T-helper 1 cell (primary cell): Measurements from ENCODE around the gene BORCS6.

Experiments used
- DNase-seq, 5 donors: peaks; one replicate each; pipeline ENCODE4 v3.0.0-alpha.2; 2012 to 2020

The BORCS6 gene

DNA sequence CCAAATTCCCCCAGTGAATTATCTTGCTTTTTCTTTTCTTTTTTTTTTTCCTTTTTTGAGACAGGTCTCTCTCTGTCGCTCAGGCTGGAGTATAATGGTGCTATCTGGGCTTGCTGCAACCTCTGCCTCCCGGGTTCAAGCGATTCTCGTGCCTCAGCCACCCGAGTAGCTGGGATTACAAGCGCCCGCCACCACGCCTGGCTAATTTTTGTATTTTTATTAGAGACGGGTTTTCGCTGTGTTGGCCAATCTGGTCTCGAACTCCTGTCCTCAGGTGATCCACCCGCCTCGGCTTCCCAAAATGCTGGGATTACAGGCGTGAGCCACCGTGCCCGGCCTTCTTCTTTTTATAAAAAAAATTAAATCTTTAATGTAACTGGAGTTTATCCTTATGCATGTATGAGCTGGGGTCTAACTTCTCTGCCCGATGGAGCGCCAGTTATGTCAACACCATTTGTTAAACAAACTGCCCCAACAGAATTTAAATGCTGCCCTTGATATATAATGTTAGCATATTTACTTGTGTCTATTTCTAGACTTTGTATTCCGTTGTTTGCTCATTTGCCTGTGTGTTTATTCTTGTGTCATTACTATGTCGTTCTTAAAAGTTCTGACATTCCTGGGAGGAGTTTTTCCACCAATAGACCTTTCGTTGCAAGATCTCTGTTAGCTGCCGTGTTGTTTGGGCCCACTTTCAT is 20.9 kb upstream of the BORCS6 start:
- DNase-seq: no peak

DNA sequence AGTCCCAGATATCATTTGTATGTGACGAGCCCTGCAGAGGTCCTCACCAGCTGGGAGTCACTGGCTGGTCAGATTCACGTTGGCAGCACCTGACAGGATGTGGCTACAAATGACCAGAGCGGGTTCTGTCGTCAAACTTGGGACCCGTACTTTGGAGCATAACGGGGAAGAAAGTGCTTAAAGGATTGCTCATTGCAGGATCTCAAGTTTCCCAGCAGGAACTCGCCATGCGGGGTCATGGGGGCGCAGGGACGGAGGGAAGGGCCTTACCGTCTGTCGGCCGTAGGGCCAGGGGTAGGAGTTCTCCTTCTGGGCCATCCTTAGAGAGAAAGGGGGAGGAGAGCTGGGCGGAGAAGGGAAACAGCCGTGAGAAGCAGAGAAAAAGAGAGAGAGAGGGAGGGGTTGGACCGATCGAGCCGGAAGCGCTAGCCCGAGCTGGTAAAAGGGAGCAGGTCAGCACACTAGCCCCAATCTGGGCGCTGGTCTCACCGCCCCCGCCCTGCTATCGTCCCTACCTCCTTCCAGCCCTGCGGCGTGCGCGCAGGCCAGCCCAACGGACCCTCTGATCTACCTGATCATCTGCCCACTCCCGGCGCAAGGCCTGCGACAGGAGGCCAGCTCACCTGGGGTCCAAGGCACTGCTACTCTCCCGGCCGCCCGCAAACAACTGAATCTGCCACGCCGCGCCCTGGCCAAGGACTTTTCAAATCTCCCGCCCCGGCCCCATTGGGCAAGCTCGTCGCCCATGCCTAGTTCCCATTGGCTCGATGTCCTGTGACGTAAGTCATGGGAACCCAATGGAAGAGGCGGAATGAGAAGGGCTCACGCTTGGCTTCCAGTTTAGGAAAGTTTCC is 20.2 kb upstream of the BORCS6 start, which contains the start of gene AURKB:
TSS of gene AURKB (minus strand) at position 669 of the 854 bp plus-strand sequence. CDS start at position 318, 351 bp downstream.
- peak; percentile 87 to 95 (median 92) for DNase-seq

DNA sequence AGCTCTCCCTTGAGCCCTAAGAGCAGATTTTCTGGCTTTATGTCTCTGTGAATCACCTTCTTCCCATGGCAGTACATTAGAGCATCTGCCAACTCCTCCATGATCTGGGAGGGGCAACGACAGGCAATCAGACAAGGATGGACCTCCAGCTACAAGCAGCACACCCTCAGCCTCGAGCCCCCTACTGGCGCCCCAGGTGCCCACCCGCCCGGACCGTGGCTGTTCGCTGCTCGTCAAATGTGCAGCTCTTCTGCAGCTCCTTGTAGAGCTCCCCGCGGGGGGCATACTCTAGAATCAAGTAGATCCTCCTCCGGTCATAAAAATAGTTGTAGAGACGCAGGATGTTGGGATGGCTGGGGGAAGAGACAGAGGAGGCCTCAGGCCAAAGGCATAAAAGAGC is 16.6 kb upstream of the BORCS6 start:
- no peak for DNase-seq

DNA sequence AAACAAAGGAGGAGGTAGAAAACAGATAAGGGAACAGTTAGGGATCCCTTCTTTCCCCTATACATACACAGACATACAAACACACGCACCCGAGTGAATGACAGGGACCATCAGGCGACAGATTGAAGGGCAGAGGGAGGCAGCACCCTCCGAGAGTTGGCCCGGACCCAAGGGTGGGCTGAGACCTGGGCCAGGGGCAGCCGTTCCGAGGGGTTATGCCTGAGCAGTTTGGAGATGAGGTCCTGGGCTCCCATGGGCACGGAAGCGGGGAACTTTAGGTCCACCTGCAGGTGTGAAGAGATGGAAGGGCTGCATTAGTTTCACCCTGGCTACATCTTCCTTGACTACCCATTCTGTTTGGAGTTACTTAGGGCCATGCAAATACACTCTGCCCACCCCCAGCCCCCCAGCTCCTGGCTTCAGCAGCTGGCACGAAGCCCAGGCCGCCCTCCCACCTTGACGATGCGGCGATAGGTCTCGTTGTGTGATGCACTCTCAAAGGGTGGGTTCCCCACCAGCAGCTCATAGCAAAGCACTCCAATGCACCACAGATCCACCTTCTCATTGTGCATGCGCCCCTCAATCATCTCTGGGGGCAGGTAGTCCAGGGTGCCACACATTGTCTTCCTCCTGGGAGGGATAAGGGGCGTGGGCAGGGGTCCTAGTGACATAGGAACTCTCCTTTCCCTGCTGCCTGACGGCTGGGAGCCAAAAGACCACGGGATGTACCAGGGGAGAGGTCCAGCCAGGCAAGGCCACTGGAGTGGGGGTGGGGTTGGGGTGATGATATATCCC is 15.0 kb upstream of the BORCS6 start:
- no peak for DNase-seq

DNA sequence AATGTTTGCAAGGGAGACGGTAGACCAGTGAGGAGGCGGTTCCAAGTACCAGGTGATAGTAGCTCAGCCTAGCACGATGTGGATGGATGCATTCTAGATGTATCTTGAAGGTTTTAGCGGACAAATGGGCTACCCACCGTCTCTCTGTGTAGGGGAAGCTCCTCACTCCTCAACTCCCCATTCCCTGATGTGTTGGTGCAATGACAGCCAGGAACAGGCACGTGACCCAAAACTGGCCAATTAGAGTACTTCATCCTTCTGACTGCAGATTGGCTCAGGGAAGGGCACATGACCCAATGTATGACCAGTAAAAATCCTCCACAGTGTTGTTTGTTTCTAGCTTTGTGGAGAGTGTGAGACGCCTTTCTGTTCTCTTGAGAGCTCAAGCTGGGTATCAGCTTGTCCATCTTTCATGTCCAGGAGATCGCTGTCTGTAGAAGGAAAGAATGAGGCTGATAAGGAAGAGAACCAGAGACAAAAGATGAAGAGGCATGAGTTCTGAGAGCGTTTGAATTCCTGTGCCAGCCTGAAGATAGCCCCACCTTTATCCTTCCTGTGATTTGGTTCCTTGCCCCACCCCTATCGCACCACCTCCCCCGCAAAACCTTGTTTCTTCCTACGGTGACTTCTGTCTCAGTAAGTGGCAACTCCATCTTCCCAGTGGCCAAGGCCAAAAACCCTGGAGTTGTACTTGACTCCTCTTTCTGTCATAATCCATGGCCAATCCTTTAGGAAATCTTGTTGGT is 2.3 kb upstream of the BORCS6 start:
- peak in 4 of 5 donors; percentile 27 to 87 (median 43) for DNase-seq

DNA sequence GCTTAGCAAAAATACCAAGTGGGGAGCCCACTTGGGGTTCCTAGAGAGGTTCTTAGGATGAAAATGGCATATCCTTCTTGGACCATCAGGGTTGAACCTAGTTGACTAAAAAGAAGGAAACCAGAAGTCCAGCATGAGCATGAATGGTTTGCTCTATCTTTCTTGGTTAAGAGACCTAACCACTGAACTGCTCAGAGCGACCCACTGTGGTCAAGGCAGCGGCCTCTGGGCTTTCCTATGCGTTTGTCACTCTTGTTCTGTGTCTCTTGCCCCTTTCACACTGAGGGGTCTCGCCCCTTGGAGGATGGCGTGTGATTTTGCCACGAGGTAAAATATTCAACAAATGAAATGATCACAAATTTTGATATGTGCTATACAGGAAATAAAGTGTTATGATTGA is 526 bp upstream of the BORCS6 start:
- DNase-seq: no peak

DNA sequence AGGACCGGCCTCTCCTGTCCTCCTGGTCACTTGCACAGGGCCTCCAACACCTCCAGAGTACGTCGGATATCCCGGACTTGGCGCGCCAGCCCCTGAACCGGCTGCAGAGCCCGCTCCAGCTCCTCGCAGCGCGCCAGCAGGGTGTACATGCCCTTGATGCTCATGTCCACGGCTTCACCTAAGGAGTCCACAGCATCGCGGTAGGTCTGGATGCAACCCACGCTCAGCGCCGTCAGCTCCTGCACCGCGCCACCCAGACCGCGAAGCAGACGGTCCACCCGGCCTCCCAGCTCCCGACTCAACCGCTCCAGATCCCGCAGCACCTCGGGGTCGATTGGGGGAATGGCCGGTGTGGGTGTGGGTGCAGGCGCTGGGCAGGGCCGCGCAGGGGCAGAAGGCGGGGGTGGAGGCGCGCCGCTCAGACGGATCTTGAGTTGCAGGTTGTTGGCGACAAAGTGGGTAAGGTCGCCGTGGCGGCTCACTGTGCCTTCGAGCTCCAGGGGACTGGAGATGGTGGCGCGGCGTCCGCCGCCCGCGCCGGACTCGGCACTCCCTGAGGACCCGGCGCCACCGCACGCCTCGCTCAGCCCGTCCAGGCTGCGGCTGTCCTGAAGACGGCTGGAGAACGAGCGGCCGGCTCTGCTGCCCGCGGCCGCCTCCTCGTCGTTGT is 804 bp downstream of the BORCS6 start:
- DNase-seq: peak in 4 of 5 donors; percentile 23 to 41 (median 27)

DNA sequence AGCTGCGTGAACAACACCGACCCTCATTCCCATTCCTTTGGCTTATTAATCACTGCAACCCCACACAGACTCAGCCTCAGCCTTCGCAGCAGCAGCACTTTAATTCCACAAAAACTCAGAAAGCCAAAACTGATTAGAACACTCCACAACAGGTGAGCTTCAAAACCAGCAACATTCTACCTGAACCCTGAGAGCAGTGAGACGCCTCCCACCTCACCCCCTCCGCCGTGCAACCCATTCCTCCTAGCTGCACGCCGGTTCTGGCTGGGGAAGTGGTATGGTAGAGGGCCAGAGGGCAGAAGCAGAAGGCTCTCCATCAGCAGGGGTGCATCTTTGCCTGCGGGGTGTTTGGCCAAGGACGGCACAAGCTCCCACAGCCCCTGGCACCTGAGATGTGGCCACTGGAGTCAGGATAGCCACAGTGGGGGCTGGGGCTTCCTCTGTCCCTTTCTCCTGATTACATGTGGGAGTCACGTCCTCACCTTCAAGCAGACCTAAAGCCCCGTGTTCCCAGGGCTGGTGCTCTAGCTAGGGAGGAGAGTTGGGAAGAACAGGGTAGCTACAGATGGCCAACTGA is 1.6 kb downstream of the BORCS6 start:
- no peak for DNase-seq

DNA sequence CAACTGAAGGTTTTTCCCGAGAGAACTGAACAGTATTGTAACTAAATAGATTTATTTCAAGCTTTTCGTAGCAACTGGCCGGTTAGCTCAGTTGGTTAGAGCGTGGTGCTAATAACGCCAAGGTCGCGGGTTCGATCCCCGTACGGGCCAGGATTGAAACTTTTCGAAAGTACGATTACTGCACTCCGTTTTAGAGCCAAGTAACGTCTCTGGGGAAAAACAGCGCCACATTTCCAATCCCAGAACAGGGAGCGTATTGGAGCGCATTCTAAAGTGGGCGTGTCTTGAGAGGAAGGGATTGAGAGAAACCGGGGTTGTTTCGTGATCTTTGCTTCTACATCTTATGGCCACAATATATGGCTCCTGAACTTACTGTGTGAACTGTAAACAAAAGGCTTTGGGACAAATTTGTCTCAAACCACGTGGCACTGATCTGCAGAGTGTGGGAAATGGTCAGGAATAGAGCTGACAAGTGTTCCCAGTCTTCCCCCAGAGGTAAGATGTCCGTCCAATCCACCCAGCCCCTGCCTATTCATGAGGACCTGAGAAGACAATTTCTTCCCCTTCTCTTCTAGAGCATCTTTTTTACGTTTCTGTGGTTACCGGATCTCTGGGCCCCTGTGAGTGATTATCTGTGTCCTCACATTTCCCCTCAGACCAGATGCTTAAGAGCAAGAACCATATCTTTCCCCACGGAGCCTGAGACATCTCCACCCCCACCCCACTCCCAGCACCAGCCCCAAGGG is 2.3 kb downstream of the BORCS6 start:
- peak; percentile 62 to 90 (median 76) for DNase-seq

DNA sequence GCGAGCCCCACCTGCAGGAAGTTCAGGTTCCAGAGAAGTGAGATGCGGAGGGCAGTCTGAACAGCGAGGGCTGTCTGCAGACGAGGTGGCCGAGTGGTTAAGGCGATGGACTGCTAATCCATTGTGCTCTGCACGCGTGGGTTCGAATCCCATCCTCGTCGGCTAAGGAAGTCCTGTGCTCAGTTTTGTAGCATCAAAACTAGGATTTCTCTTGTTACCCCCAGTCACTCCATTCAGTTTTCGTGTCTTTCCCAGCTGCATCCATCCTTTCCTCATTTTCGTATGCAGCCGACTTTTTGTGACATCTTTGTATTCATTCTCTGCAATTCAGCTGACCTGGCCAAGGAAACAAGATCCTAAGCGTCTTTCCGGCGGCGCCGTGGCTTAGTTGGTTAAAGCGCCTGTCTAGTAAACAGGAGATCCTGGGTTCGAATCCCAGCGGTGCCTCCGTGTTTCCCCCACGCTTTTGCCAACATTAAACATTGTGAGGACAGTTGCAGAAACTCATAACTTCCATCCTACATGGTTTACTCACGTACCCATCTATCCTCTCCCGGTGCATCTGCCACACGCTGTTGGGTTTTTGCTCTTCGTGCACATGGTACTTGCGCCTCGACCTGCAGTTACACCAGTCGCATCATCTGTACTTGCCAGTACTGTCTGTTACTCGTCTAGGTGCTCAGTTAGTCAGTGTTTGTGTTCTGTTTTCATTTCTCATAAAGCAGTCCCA is 3.0 kb downstream of the BORCS6 start:
- peak; percentile 65 to 94 (median 79) for DNase-seq

DNA sequence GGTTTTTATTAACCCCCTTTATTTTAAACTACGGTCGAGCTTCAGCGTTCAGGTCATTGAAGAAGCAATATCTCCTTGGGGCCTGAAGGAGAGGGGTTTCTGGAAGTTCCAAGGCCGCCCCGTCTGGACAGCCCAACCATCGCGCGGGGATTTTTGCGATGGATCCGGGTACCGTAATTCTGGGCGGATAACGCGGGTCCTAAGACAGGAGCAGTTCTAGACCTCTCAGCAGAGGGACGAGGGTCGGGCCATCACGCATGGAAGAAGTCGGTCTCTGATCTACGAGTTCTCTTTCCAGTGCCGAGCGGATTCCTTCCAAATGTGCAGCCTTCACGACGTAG is 3.6 kb downstream of the BORCS6 start:
- no peak for DNase-seq

DNA sequence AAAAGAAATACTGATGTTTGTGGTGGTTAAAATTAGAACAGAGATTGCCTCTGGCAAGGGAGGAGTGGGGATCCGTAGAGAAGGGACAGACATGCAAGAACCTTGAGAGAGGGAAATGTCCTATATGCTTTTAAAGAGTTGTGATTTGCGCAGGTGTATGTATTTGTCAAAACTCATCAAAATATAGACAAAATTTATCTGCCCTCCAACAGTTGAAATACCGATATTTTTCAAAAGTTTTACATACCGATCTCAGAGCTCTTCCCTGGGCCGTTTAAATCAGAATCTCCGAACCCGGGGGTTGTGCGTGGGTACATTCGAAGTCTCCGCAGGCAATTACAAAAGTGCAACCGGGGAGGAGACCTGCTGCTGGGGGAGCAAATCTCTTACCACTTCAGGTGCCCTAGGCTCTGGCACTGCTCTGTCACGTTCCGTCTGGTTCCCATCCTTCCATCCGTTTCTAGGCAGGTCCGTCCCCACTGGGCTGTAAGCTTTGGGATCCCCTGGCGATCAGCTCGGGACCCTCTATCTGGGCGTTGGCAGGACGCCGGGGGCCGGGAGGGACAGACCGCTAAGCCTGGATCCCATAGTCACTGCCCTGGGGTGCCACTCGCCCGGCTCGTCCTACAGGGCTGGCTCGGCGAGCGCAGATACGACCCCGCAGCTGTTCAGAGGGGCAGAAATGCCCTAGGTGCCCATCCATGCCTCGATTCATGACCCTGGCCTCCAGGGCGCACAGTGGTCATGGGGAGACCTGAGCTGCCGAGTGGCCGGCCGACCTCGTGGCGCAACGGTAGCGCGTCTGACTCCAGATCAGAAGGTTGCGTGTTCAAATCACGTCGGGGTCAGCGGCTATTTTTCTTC is 4.2 kb downstream of the BORCS6 start:
- DNase-seq: peak; percentile 64 to 83 (median 76)

DNA sequence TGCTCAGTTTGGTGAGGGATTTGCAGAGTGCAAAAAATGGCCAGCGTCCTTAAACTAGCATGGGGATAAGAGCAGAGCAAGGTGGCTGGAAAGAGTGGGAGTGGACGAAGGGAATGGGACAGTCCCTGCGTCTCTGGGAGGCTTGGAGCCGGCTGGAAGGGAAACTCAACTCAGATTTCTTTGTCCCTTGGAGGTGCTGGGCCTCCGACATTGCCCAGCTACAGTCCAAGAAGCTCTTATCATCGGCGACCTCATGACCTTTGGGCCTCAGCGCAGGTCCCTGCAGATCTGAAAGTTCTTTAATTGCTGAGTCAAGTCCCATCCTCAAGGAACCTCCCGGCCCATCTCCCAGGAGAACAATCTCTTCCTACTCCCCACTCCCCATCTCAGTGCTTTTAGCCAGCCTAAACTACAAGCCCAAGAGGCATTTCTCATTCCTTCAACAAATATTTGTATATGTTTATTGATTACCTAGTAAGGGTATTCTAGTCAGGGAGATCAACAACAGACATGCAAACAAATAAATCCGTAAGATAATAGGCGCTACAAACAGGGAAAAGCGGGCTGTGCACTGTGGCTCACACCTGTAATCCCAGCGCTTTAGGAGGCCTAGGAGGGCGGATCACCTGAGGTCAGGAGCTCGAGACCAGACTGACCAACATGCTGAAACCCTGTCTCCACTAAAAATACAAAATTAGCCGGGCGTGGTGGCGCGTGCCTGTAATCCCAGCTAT is 12.8 kb downstream of the BORCS6 start:
- DNase-seq: no peak

DNA sequence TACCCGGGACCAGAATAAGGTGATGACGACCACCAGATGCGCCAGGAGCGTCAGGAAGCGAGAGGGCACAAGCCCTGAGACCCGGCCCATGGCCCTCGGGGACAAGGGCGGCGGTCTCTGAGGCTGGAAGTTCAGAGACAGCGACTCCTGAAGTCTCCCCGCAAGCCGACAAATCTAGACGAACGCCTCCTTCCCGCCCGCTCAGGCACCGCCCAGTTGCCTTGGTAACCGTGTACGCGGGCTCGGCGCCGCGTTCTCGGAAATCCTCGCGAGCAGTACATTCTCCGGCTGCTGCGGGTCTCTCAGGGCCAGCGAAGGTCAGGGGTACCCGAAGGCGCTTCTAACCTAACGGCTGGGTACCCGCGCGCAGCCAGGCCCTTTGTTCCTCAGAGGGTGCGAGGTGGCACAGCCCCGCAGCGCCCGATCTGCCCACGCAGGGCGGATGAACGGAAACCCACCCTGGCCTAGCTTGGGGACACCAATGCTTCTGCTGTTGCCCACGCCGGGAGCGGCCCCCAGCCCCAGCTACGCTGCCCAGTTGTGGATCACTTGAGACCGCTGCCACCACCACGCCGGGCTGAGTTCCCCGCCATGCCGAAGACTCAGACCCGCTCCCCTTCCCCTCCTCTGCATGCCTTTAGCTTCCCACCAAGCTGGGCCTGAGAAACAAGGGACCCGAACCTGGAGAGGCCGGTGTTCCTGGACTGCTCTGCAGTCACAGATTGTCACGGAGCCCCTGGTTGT is 13.6 kb downstream of the BORCS6 start, which contains the start of gene TMEM107:
TSS of gene TMEM107 (minus strand) at position 184 of the 744 bp plus-strand sequence. CDS start at position 90, 94 bp downstream.
- DNase-seq: peak; percentile 71 to 88 (median 84)

DNA sequence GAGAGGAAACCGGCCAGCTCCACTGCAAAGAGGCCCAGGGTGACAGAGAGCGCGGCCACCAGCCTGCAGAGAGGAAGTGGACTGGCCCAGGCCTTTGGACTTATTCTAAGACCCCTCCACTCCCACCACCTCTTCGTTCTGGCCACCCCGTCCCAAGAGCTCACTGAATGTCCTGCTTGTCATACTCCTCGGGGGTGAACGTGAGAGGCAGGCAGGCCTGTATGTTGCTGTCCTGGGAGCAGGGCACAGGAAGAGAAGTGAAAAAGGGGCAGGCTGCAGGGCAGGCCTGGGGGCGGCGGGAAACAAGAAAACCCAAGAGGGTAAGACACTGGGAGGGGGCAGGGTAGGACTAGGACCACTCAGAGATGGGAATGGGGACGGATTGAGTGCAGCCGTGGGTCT is 14.2 kb downstream of the BORCS6 start:
- DNase-seq: no peak

DNA sequence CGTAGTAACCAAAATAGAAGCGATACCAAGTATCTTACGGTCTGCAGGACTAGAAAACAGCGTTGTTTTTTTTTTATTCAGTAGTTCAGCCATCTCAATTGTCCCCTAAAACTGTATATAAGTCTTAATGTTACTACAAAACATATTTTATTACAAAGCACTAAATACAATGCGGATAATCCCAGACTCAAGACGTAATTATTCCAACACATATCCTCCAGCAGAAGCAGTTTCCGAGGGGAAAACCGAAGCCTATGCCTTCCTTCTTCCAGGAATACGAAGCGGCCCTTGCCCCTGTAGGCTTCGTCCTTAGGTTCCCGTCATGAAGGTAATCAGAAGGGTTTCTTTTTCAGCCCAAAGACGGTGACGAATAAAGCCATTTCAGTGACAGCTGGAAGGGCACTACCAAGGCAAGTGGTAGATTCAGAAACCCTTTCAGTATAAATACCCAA is 16.1 kb downstream of the BORCS6 start:
- DNase-seq: no peak
